ENCODE measurements around the gene ABCA6. TPM values are rescaled to one million over a fixed set of nuclear protein-coding genes. Genes with fewer than 3 reads are reported as not detected.

The ABCA6 gene
- total RNA-seq, 1 donor from 2014 or later, result not detected

- H3K27me3 Mint-ChIP-seq (ENCODE audit: insufficient read depth, low read depth), result no peaks in the 10 kb centered on the region
- no peak overlapping the region for H3K4me3 Mint-ChIP-seq
- no peaks in the 10 kb centered on the region for H3F3A ChIP-seq (ENCODE audit: low read depth)
- no peaks in the 10 kb centered on the region for H3K36me3 ChIP-seq
- H2AFZ ChIP-seq (replicated peaks), result no peak overlapping the region
- no peaks in the 10 kb centered on the region for H3K79me2 ChIP-seq (ENCODE audit: low read depth)
- H3K36me3 Mint-ChIP-seq, result peaks cover 12% of the 10 kb centered on the region
- no peak for DNase-seq (ENCODE audit: low spot score)
- H3K27me3 ChIP-seq, result no peaks in the 10 kb centered on the region
- H3K4me2 ChIP-seq, result no peak overlapping the region
- peaks cover 13% of the 10 kb centered on the region for H3K4me1 Mint-ChIP-seq
- no peaks in the 10 kb centered on the region for H4K20me1 ChIP-seq (ENCODE audit: low read depth)
- H3K4me1 ChIP-seq, result no peaks in the 10 kb centered on the region
- no peak overlapping the region for H3K27ac ChIP-seq
- TF ChIP-seq EZH2 (IDR thresholded peaks at IDR 0.05) (no peak), EZH2phosphoT487 (IDR thresholded peaks at IDR 0.05) (no peak), CTCF (IDR thresholded peaks at IDR 0.05) (no peak)
- no peaks in the 10 kb centered on the region for H3K9me3 ChIP-seq (ENCODE audit: low read depth)
- no peak overlapping the region for H3K9ac ChIP-seq
- H3K9me3 Mint-ChIP-seq, result peaks cover 19% of the 10 kb centered on the region
- no peak overlapping the region for H3K4me3 ChIP-seq
- no peak overlapping the region for H3K27ac Mint-ChIP-seq
These were observed 86.4 kb downstream of the ABCA6 start for GRCh38 chr17:69055334-69055733.

- no peak overlapping the region for H3K9ac ChIP-seq
- Mint-ChIP-seq H3K9me3 (peaks cover 27% of the 10 kb centered on the region), H3K4me1 (peaks cover 16% of the 10 kb centered on the region), H3K27ac (no peak overlapping the region), H3K36me3 (peaks cover 11% of the 10 kb centered on the region), H3K4me3 (no peak overlapping the region), H3K27me3 (ENCODE audit: insufficient read depth, low read depth) (no peaks in the 10 kb centered on the region)
- H3F3A ChIP-seq (ENCODE audit: low read depth), result no peaks in the 10 kb centered on the region
- no peaks in the 10 kb centered on the region for H3K36me3 ChIP-seq
- DNase-seq (ENCODE audit: low spot score), result no peak
- H4K20me1 ChIP-seq (ENCODE audit: low read depth), result no peaks in the 10 kb centered on the region
- no peaks in the 10 kb centered on the region for H3K79me2 ChIP-seq (ENCODE audit: low read depth)
- no peaks in the 10 kb centered on the region for H3K4me1 ChIP-seq
- H3K27me3 ChIP-seq, result no peaks in the 10 kb centered on the region
- no peak for TF ChIP-seq CTCF (IDR thresholded peaks at IDR 0.05)
- no peak for TF ChIP-seq EZH2phosphoT487 (IDR thresholded peaks at IDR 0.05)
- no peak for TF ChIP-seq EZH2 (IDR thresholded peaks at IDR 0.05)
- no peaks in the 10 kb centered on the region for H3K9me3 ChIP-seq (ENCODE audit: low read depth)
- H3K4me2 ChIP-seq, result no peak overlapping the region
- H3K27ac ChIP-seq, result no peak overlapping the region
- H2AFZ ChIP-seq (replicated peaks), result no peak overlapping the region
- no peak overlapping the region for H3K4me3 ChIP-seq
These were observed 90.5 kb downstream of the ABCA6 start for GRCh38 chr17:69050999-69051775.

DNA sequence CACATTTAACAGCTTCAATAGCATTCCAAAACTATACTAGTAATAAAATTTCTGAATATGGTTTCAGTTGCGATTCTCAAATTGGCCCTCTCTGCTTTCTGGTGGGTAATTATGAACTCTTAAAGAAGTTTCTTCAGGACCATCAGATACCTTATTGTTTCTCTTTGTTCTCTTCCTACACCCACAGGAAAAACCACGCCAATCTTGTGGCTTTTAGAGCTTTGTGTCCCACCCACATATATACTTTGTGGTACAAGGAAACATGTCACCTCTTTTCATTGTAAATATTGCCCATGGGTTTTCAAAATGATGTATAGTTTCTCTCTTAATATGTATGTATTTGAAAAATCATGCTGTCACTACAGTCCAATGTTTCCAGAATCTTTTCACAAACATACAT lies 93.1 kb downstream of the ABCA6 start:
- Histone ChIP-seq H3K4me3 (no peak overlapping the region), H3K27ac (no peak overlapping the region)

More for the DNA sequence above, 93.1 kb downstream of the ABCA6 start:
- H3K4me3 Mint-ChIP-seq, result no peak overlapping the region
- no peaks in the 10 kb centered on the region for H3K79me2 ChIP-seq (ENCODE audit: low read depth)
- no peaks in the 10 kb centered on the region for H3F3A ChIP-seq (ENCODE audit: low read depth)
- H3K4me2 ChIP-seq, result no peak overlapping the region
- no peaks in the 10 kb centered on the region for H3K27me3 ChIP-seq
- no peak overlapping the region for H2AFZ ChIP-seq (replicated peaks)
- H3K36me3 ChIP-seq, result no peaks in the 10 kb centered on the region
- no peak overlapping the region for H3K9ac ChIP-seq
- no peaks in the 10 kb centered on the region for H3K9me3 ChIP-seq (ENCODE audit: low read depth)
- DNase-seq (ENCODE audit: low spot score), result no peak
- H3K4me1 ChIP-seq, result no peaks in the 10 kb centered on the region
- no peaks in the 10 kb centered on the region for H3K27me3 Mint-ChIP-seq (ENCODE audit: insufficient read depth, low read depth)
- peaks cover 17% of the 10 kb centered on the region for H3K9me3 Mint-ChIP-seq
- TF ChIP-seq EZH2phosphoT487 (IDR thresholded peaks at IDR 0.05), result no peak
- no peak for TF ChIP-seq EZH2 (IDR thresholded peaks at IDR 0.05)
- no peak for TF ChIP-seq CTCF (IDR thresholded peaks at IDR 0.05)
- H4K20me1 ChIP-seq (ENCODE audit: low read depth), result no peaks in the 10 kb centered on the region
- peaks cover 20% of the 10 kb centered on the region for H3K4me1 Mint-ChIP-seq
- H3K27ac Mint-ChIP-seq, result no peak overlapping the region
- peaks cover 4% of the 10 kb centered on the region for H3K36me3 Mint-ChIP-seq

Data from neural progenitor cell (in vitro differentiated cells).